Measurements from ENCODE around the gene MYH7B. TPM values are rescaled to one million over a fixed set of nuclear protein-coding genes. Genes with fewer than 3 reads are reported as not detected.

Gene MYH7B
- 0.02 to 0.12 TPM (median 0.09 TPM) in 5 replicates for total RNA-seq (2022; extraction: Qiagen RNA extraction)

GRCh38 chr20:34955231-34956040, at the start of gene MYH7B, which contains the start of gene GSS:
Gene MYH7B, plus strand, starts transcription at chr20:34955868. Its CDS starts 22,138 bp downstream, at chr20:34978006.
Gene GSS, minus strand, starts transcription at chr20:34955806. Its CDS starts 3,954 bp downstream, at chr20:34951852.

Other genes starting within 250 kb of the MYH7B start
- 17.3 to 20.2 TPM (median 19.0 TPM) in 5 replicates for gene NCOA6, start 130.2 kb upstream of the MYH7B start, total RNA-seq (2022; extraction: Qiagen RNA extraction)
- gene GGT7, start 83.0 kb upstream of the MYH7B start, total RNA-seq (2022; extraction: Qiagen RNA extraction) = 7.0 to 8.4 TPM (median 7.5 TPM) in 5 replicates
- 8.4 to 10.6 TPM (median 10.2 TPM) in 5 replicates for gene ACSS2, start 79.3 kb upstream of the MYH7B start, total RNA-seq (2022; extraction: Qiagen RNA extraction)
- 55.9 to 60.4 TPM (median 57.3 TPM) in 5 replicates for gene GSS, start 62 bp upstream of the MYH7B start, total RNA-seq (2022; extraction: Qiagen RNA extraction)
- 58.4 to 66.2 TPM (median 62.9 TPM) in 5 replicates for gene TRPC4AP, start 136.9 kb downstream of the MYH7B start, total RNA-seq (2022; extraction: Qiagen RNA extraction)
- gene EDEM2, start 191.5 kb downstream of the MYH7B start, total RNA-seq (2022; extraction: Qiagen RNA extraction) = 53.4 to 59.5 TPM (median 56.5 TPM) in 5 replicates
- 105 to 147 TPM (median 140 TPM) in 5 replicates for gene PROCR, start 216.2 kb downstream of the MYH7B start, total RNA-seq (2022; extraction: Qiagen RNA extraction)

All from A549 treated with Hydrocortisone at 1 μM for 4 hours (cell line).